Smooth muscle cell (in vitro differentiated cells): Measurements from ENCODE around the gene INO80B. TPM values are rescaled to one million over a fixed set of nuclear protein-coding genes. Genes with fewer than 3 reads are reported as not detected.

Experiments
- DNase-seq: peaks from one replicate; lab custom pipeline; 2025; ENCODE audit not compliant: unreplicated experiment; lab: John Stamatoyannopoulos, UW
- H2AFZ ChIP-seq: fragments of 200-600 bp; sonication (generic); 2 replicates; pipeline ENCODE4 v1.6.0; 2016; ENCODE audit warnings: antibody characterized with exemption, low read depth, mild to moderate bottlenecking
- H3F3A ChIP-seq: fragments of 200-600 bp; sonication (generic); 2 replicates; pipeline ENCODE4 v1.6.0; 2017; ENCODE audit warnings: antibody characterized with exemption, low read depth
- H3K27ac ChIP-seq: fragments of 200-600 bp; sonication (generic); 2 replicates; pipeline ENCODE4 v1.5.1; 2016; ENCODE audit warnings: low read depth, mild to moderate bottlenecking
- H3K27me3 ChIP-seq: fragments of 200-600 bp; sonication (generic); 2 replicates; pipeline ENCODE4 v1.6.1; 2016; ENCODE audit warnings: low read depth, mild to moderate bottlenecking
- H3K36me3 ChIP-seq: fragments of 200-600 bp; sonication (generic); 2 replicates; pipeline ENCODE4 v1.5.1; 2016; ENCODE audit warnings: low read depth
- H3K4me1 ChIP-seq: fragments of 200-600 bp; sonication (generic); 2 replicates; pipeline ENCODE4 v1.5.1; 2016; ENCODE audit warnings: low read depth
- H3K4me2 ChIP-seq: fragments of 200-600 bp; sonication (generic); 2 replicates; pipeline ENCODE4 v1.6.0; 2016; ENCODE audit warnings: mild to moderate bottlenecking
- H3K4me3 ChIP-seq: fragments of 200-600 bp; sonication (generic); 2 replicates; pipeline ENCODE4 v1.5.1; 2016; ENCODE audit warnings: mild to moderate bottlenecking
- H3K79me2 ChIP-seq: fragments of 200-600 bp; sonication (generic); 2 replicates; pipeline ENCODE4 v1.6.0; 2016; ENCODE audit warnings: low read depth, mild to moderate bottlenecking
- H3K9ac ChIP-seq: fragments of 200-600 bp; sonication (generic); 2 replicates; pipeline ENCODE4 v1.6.0; 2016; ENCODE audit warnings: low read depth
- H3K9me3 ChIP-seq: fragments of 200-600 bp; sonication (generic); replicated peaks from 2 replicates; pipeline ENCODE4 v1.5.1; 2016; ENCODE audit warnings: low read depth
- H4K20me1 ChIP-seq: fragments of 200-600 bp; sonication (generic); 2 replicates; pipeline ENCODE4 v1.6.0; 2016; ENCODE audit warnings: low read depth
- WGBS: methylation state at CpG from one replicate; pipeline ENCODE4 v1.1.7; 2016; ENCODE audit warnings: low lambda C conversion rate; 5-methylcytosine and 5-hydroxymethylcytosine counted together
- polyA plus RNA-seq: library from polyadenylated mRNA; unstranded; fragments of >200 nt; fragmentation: Nextera tagmentation; extraction: Ambion mirVana; gene quantifications from 2 replicates; pipeline ENCODE4 v1.2.1, GENCODE V29; 2016
- total RNA-seq: library from RNA; depleted of rRNA; stranded (reverse); fragments of >200 nt; gene quantifications from 2 replicates; pipeline ENCODE4 v1.2.3, GENCODE V29; 2014
- TF ChIP-seq, protein P1 (sequence below): fragments of 200-600 bp; sonication (generic); IDR thresholded peaks from 2 replicates; pipeline ENCODE4 v1.5.1; 2017; ENCODE audit warnings: borderline replicate concordance, mild to moderate bottlenecking, antibody characterized with exemption; ENCODE audit not compliant: insufficient read depth, poor library complexity, severe bottlenecking

INO80B gene
- total and polyA plus RNA-seq, 2 experiments from 2014 or later = 4.7 to 10.4 TPM

DNA sequence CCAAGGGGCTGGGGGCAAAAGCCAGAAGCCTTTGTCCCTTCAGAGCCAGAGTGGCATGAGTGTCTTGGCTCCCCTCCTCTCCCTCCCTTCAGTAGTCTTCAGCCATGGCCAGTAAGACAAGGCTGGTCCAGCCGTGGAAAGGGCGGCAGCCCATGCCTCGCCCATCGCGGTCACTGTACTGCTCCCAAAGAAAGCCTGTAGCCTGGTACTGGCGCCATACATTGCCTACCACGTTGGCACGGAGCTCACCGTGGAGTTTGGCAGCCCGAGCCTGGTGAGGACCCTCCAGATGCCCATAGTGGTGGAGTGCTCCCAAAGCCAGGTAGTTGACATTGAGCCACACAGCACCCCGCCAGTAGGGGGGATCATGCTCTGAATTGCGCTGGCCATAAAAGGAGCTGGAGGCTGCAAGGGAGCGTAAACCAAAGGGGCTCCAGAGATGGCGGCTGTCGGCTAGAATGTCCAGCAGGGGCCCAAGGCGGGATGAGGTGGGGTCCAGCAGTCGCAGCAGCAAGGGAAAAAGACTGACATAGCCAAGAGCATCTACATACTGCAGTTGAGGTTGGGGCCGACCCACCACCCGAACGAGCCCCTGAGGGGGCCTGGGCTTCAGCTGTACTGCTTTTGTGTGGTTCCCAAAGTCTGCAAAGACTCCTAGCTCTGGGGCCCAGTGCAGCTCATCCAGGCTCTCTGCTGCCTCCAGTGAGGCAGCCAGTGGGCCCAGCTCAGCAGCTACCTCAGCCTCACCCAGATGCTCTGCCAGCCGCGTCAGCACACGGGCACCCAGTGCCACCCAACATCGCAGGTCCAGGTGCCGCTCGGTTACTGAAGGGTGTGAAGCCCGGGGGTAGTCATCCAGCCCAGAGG is 6.5 kb downstream of the INO80B start:
- no peaks in the 10 kb centered on the region for H3K36me3 ChIP-seq
- H3K27me3 ChIP-seq = no peaks in the 10 kb centered on the region
- no peak overlapping the region for H3K9ac ChIP-seq
- H4K20me1 ChIP-seq = no peaks in the 10 kb centered on the region
- peak overlapping the region; percentile 1 for H3K27ac ChIP-seq
- H3K9me3 ChIP-seq = no peaks in the 10 kb centered on the region
- no peak overlapping the region for H3K4me3 ChIP-seq
- no peak overlapping the region for H2AFZ ChIP-seq
- WGBS = 96% methylated on average over 26 of the region's 27 CpGs
- peaks cover 20% of the 10 kb centered on the region for H3F3A ChIP-seq
- DNase-seq = no peak
- H3K4me1 ChIP-seq = peaks cover 24% of the 10 kb centered on the region
- H3K4me2 ChIP-seq = no peak overlapping the region
- TF ChIP-seq, protein P1, sequence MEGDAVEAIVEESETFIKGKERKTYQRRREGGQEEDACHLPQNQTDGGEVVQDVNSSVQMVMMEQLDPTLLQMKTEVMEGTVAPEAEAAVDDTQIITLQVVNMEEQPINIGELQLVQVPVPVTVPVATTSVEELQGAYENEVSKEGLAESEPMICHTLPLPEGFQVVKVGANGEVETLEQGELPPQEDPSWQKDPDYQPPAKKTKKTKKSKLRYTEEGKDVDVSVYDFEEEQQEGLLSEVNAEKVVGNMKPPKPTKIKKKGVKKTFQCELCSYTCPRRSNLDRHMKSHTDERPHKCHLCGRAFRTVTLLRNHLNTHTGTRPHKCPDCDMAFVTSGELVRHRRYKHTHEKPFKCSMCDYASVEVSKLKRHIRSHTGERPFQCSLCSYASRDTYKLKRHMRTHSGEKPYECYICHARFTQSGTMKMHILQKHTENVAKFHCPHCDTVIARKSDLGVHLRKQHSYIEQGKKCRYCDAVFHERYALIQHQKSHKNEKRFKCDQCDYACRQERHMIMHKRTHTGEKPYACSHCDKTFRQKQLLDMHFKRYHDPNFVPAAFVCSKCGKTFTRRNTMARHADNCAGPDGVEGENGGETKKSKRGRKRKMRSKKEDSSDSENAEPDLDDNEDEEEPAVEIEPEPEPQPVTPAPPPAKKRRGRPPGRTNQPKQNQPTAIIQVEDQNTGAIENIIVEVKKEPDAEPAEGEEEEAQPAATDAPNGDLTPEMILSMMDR = peak; percentile 5
- H3K79me2 ChIP-seq = peaks cover 48% of the 10 kb centered on the region

DNA sequence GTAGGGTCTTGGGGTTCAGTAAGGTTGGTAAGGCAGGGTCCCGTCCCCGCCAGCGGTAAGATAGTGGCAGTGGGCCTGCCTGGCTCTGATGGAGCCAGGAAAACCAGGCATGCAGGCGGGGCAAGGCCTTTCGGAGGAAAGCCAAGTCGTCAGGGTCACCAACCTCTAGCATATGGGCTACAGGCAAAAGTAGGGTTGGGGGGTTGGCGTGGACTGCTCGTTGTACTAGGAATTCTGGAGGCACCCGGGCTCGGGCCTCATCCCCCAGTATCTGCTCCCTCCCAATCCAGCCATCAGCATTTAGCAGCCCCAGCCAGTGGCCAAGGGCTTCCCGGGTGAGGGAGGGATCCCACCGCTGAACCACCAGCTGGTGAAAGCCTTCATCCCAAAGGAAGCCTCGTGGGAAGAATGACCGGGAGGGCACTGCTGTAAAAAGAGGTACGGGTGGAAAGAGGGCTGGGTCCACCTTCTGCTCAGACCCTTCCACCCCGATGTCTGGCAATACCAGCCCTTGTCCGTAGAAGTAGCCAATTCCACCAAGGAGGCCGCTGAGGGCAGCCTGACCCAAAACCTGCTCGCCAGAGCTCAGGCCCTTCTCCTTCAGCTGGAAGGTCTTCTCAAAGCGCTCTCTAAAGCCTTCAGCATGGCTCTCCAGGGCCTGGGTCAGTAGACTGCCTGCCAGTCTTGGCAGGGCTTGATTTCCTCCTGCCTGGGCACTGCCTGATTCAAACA is 7.3 kb downstream of the INO80B start:
- H3F3A ChIP-seq = peaks cover 16% of the 10 kb centered on the region
- no peaks in the 10 kb centered on the region for H3K9me3 ChIP-seq
- H3K36me3 ChIP-seq = no peaks in the 10 kb centered on the region
- H3K27ac ChIP-seq = no peak overlapping the region
- 97% methylated on average over 20 of the region's 20 CpGs for WGBS
- no peak overlapping the region for H3K4me2 ChIP-seq
- peaks cover 47% of the 10 kb centered on the region for H3K79me2 ChIP-seq
- TF ChIP-seq, protein P1 = no peak
- no peaks in the 10 kb centered on the region for H3K27me3 ChIP-seq
- no peak overlapping the region for H3K9ac ChIP-seq
- no peaks in the 10 kb centered on the region for H4K20me1 ChIP-seq
- H2AFZ ChIP-seq = no peak overlapping the region
- no peak overlapping the region for H3K4me3 ChIP-seq
- peaks cover 19% of the 10 kb centered on the region for H3K4me1 ChIP-seq
- no peak for DNase-seq

- WGBS = 97% methylated on average over 4 of the region's 4 CpGs
Measured at GRCh38 chr2:74462786-74463105, 7.9 kb downstream of the INO80B start.

More at GRCh38 chr2:74462786-74463105, 7.9 kb downstream of the INO80B start:
- Histone ChIP-seq H3K27me3 (no peaks in the 10 kb centered on the region), H3F3A (peaks cover 20% of the 10 kb centered on the region), H3K36me3 (no peaks in the 10 kb centered on the region), H3K79me2 (peaks cover 47% of the 10 kb centered on the region), H3K27ac (no peak overlapping the region), H2AFZ (no peak overlapping the region), H3K9me3 (no peaks in the 10 kb centered on the region), H3K4me3 (no peak overlapping the region), H3K4me1 (peaks cover 19% of the 10 kb centered on the region), H3K9ac (no peak overlapping the region), H4K20me1 (no peaks in the 10 kb centered on the region), H3K4me2 (no peak overlapping the region)
- no peak for DNase-seq
- TF ChIP-seq, protein P1 = no peak
